Measurements from ENCODE around the gene SLC15A1. TPM values are rescaled to one million over a fixed set of nuclear protein-coding genes. Genes with fewer than 3 reads are reported as not detected.

Gene SLC15A1
- total RNA-seq, 1 experiment from 2014 or later: 1.9 TPM

- H2BK120ac ChIP-seq (ENCODE audit: low read depth, low read length, poor library complexity, severe bottlenecking): no peak overlapping the region
Observed at GRCh38 chr13:98676239-98676638, 76.2 kb downstream of the SLC15A1 start.

More at GRCh38 chr13:98676239-98676638, 76.2 kb downstream of the SLC15A1 start:
- Histone ChIP-seq H3K9me3 (ENCODE audit: control insufficient read depth, low read depth, low read length) (no peaks in the 10 kb centered on the region), H3K27ac (ENCODE audit: insufficient read length, low read depth, low read length) (no peak overlapping the region), H2BK12ac (ENCODE audit: insufficient read length, low read depth, low read length) (no peak overlapping the region), H3K79me2 (ENCODE audit: insufficient read depth, low read length) (no peaks in the 10 kb centered on the region), H3K56ac (ENCODE audit: insufficient read length, low read depth, low read length) (no peak overlapping the region), H2BK15ac (ENCODE audit: low read depth, low read length) (no peak overlapping the region), H3K79me1 (ENCODE audit: insufficient read depth, low read depth, low read length, poor library complexity, severe bottlenecking) (no peaks in the 10 kb centered on the region), H2BK5ac (ENCODE audit: insufficient read length, low read length) (no peak overlapping the region), H2BK20ac (ENCODE audit: low read depth, low read length, poor library complexity, severe bottlenecking) (no peak overlapping the region), H3K14ac (ENCODE audit: insufficient read depth, low read length) (no peak overlapping the region), H3K4me1 (ENCODE audit: insufficient read depth, low read length) (peaks cover 4% of the 10 kb centered on the region; the same call in 1 of the 2 replicates), H3K23ac (ENCODE audit: insufficient read length, low read depth, low read length) (no peak overlapping the region), H3K18ac (ENCODE audit: insufficient read length, low read depth, low read length) (no peak overlapping the region), H3K4ac (ENCODE audit: low read depth, low read length) (no peak overlapping the region), H3K4me2 (ENCODE audit: insufficient read depth, insufficient read length, low read length) (no peak overlapping the region), H4K5ac (ENCODE audit: insufficient read length, low read depth, low read length) (no peak overlapping the region), H2AFZ (ENCODE audit: low read length) (no peak overlapping the region), H4K91ac (ENCODE audit: insufficient read length, low read depth, low read length) (no peak overlapping the region), H3K23me2 (ENCODE audit: insufficient read length, low read depth, low read length, poor library complexity, severe bottlenecking) (peaks cover 2% of the 10 kb centered on the region), H3T11ph (ENCODE audit: low read length) (no peak overlapping the region), H2AK5ac (ENCODE audit: insufficient read length, low read length) (no peak overlapping the region), H3K27me3 (ENCODE audit: insufficient read depth, low read length) (no peaks in the 10 kb centered on the region; the same call in 1 of the 2 replicates), H3K9ac (ENCODE audit: extremely low read depth, insufficient read length, low read length) (no peak overlapping the region), H4K8ac (replicated peaks; ENCODE audit: insufficient read length, low read depth, low read length) (no peak overlapping the region), H4K20me1 (ENCODE audit: control insufficient read depth, insufficient read depth, insufficient read length) (no peaks in the 10 kb centered on the region)
- H3K27me3 Mint-ChIP-seq (ENCODE audit: low read depth): peaks cover 13% of the 10 kb centered on the region
- H3K9me3 Mint-ChIP-seq: no peaks in the 10 kb centered on the region
- H3K4me1 Mint-ChIP-seq: peaks cover 28 to 36% of the 10 kb centered on the region in 2 experiments
- WGBS (ENCODE audit: extremely low coverage, insufficient read length, low lambda C conversion rate): no CpG with 5 or more reads among the region's 13 CpGs
- no peak for DNase-seq
- no peak overlapping the region for H3K27ac Mint-ChIP-seq
- no peak overlapping the region; a peak in 1 of 5 replicates for H3K4me3 Mint-ChIP-seq
- no peak for TF ChIP-seq CTCF (conservative IDR thresholded peaks at IDR 0.05)
- no peaks in the 10 kb centered on the region for H3K36me3 Mint-ChIP-seq (ENCODE audit: insufficient read depth in 1 of 3, low read depth in 3 of 3)

Measured in H9 (cell line).